ENCODE data around the gene CHD6. TPM values are rescaled to one million over a fixed set of nuclear protein-coding genes. Genes with fewer than 3 reads are reported as not detected.
A peak's percentile ranks its signal among the peaks of the same experiment; 100 is the strongest.

Gene CHD6
- total RNA-seq, 1 donor from 2014 or later: 114 TPM

DNA sequence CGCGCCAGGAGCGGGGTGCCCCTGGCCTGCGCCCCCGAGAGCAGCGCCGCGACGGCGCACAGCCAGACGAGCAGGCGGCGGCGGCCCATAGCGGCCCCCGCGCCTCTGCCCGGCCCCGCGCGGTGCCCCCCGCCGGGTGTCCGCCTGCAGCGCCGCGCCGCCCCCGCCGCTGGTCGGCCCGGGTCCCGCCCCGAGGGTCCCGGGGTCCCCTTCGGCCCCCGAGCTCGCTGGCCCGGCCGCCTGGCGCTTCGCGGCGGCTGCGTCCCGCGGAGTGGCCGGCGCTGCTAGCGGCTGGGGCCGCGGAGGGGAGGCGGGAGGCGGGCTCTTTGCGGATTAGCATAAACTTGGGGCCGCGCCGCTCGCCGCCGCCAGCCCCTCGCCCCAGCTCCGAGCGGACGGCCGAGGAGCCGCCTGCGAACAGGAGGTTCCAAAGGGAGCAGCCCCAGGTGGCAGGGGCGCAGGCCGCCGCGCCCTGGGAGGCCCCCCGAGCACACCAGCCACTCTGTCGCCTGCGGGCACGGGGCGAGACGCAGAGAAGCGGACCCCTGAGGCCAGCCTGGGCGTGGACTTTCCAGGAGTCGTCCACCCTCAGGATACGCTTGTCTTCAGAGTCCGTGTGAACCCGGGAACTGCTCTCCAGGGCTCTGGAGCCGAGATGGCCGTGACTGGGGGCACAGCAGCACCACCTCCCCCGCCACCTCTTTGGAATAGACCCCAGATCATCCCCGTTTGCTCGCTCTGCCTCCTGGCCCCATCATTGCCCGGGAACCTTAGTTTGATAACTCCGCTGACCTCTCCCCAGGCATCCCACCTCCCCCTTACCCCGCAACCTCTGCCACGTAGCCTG, 251.4 kb downstream of the CHD6 start, which contains the start of gene EMILIN3:
EMILIN3 (minus strand) TSS at position 273 of the 847 bp plus-strand sequence; CDS start at position 89, 184 bp downstream.
- Mint-ChIP-seq H3K27ac (no peak within 1 kb of the TSS), H3K9me3 (ENCODE audit: low read depth) (peaks cover 5% of the 10 kb centered on the region), H3K36me3 (ENCODE audit: insufficient read depth) (no peaks in the 10 kb centered on the region), H3K4me1 (ENCODE audit: low read depth) (peaks cover 2% of the 10 kb centered on the region), H3K27me3 (peaks cover 48% of the 10 kb centered on the region), H3K4me3 (ENCODE audit: low read depth) (peak within 1 kb of the TSS; percentile 68)
- no peak for TF ChIP-seq CTCF (IDR thresholded peaks at IDR 0.05; ENCODE audit: unreplicated experiment)
- DNase-seq (ENCODE audit: low spot score, unreplicated experiment): peak; percentile 35

DNA sequence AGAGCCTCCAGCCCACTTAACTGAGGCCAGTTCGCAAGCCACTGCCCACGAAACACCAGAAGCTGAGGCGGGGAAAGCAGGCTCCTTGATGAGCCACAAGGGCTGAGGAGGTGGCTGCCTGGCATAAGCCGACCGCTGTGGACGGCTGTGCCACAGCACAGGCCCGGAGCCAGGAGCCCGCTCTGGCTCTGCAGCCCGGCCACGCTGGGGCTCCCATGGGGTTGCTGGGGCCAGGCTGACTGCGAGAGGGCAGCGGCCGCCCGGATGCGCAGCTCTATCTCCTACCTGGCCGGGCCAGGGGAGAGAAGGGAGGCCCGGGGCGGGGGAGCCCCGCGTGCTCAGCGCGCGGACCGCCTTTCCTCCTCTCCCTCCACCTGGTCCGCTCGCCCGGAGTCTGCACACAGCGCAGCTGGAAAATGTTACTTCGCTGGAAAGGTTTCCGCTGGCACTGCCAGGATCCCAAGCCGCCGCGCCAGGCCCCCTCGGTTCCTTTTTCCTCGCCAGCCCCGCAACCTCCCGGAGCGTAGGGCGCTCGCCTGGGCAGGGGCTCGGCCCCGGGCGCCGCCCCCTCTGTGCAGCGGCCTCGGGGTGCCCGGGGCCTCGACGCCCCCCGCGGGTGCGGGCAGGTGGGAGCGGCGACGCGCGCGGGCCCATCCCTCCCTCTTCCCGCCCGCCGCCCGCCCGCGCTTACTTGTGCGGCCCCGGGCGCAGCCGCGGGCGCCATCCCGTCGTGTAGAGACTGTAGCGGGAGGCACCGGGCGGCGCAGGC, 252.2 kb downstream of the CHD6 start:
- no peak for TF ChIP-seq CTCF (IDR thresholded peaks at IDR 0.05; ENCODE audit: unreplicated experiment)
- Mint-ChIP-seq H3K36me3 (ENCODE audit: insufficient read depth) (no peaks in the 10 kb centered on the region), H3K4me1 (ENCODE audit: low read depth) (peaks cover 2% of the 10 kb centered on the region), H3K27me3 (peaks cover 43% of the 10 kb centered on the region), H3K9me3 (ENCODE audit: low read depth) (no peaks in the 10 kb centered on the region), H3K4me3 (ENCODE audit: low read depth) (peak overlapping the region; percentile 7), H3K27ac (no peak overlapping the region)
- no peak for DNase-seq (ENCODE audit: low spot score, unreplicated experiment)

GRCh38 chr20:41364967-41365765, 253.0 kb downstream of the CHD6 start:
- H3K4me3 Mint-ChIP-seq (ENCODE audit: low read depth): peak overlapping the region; percentile 7
- TF ChIP-seq CTCF (IDR thresholded peaks at IDR 0.05; ENCODE audit: unreplicated experiment): no peak
- no peak for DNase-seq (ENCODE audit: low spot score, unreplicated experiment)
- H3K27ac Mint-ChIP-seq: no peak overlapping the region
- H3K9me3 Mint-ChIP-seq (ENCODE audit: low read depth): no peaks in the 10 kb centered on the region
- H3K4me1 Mint-ChIP-seq (ENCODE audit: low read depth): peaks cover 2% of the 10 kb centered on the region
- no peaks in the 10 kb centered on the region for H3K36me3 Mint-ChIP-seq (ENCODE audit: insufficient read depth)
- peaks cover 43% of the 10 kb centered on the region for H3K27me3 Mint-ChIP-seq

- peaks cover 35% of the 10 kb centered on the region for H3K27me3 Mint-ChIP-seq
- DNase-seq (ENCODE audit: low spot score, unreplicated experiment): no peak
- TF ChIP-seq CTCF (IDR thresholded peaks at IDR 0.05; ENCODE audit: unreplicated experiment): no peak
- no peak overlapping the region for H3K27ac Mint-ChIP-seq
- H3K4me3 Mint-ChIP-seq (ENCODE audit: low read depth): no peak overlapping the region
- H3K9me3 Mint-ChIP-seq (ENCODE audit: low read depth): no peaks in the 10 kb centered on the region
- no peaks in the 10 kb centered on the region for H3K36me3 Mint-ChIP-seq (ENCODE audit: insufficient read depth)
- H3K4me1 Mint-ChIP-seq (ENCODE audit: low read depth): peaks cover 2% of the 10 kb centered on the region
Measured at GRCh38 chr20:41364236-41364855, 253.8 kb downstream of the CHD6 start.
